ENCODE results near the gene RIPOR3. TPM values are rescaled to one million over a fixed set of nuclear protein-coding genes. Genes with fewer than 3 reads are reported as not detected.

The RIPOR3 gene
- total and polyA plus RNA-seq, 9 of the 15 experiments (the other 6 are each of a cell fraction or from before 2014, with no cell fraction given) = 3.3 to 62.7 (median 21.4) TPM

- TF ChIP-seq CEBPG (CRISPR knock-in tag; IDR thresholded peaks at IDR 0.05) (no peak), CEBPG (tag; conservative IDR thresholded peaks at IDR 0.05 in 1 of 2, IDR thresholded peaks at IDR 0.05 in 1 of 2) (no peak), MGA (IDR thresholded peaks at IDR 0.05) (no peak), MYC (IDR thresholded peaks at IDR 0.05; ENCODE audit: low read depth, low read length) (no peak), MYC (CRISPR knock-in tag; IDR thresholded peaks at IDR 0.05; ENCODE audit: borderline replicate concordance, low read depth) (no peak), TEAD2 (tag; IDR thresholded peaks at IDR 0.05) (no peak)
These were observed 19.9 kb upstream of the RIPOR3 start (continued) for GRCh38 chr20:50711113-50711825.

All from K562 (cell line).